Fibroblast of skin of scalp (primary cell): Measurements from ENCODE around the gene SLC25A23.
A peak's percentile ranks its signal among the peaks of the same experiment; 100 is the strongest.
"Not testable (repeated sequence)": the region's sequence is repeated elsewhere in the genome, so short reads cannot be mapped to it uniquely, and the experiment has no call there.

Experiments
- DNase-seq: peaks from one replicate; pipeline ENCODE4 v3.0.0-alpha.2; 2013

The SLC25A23 gene

GRCh38 chr19:6457958-6458694, 1.5 kb downstream of the SLC25A23 start:
- peak; percentile 11 for DNase-seq

- DNase-seq = no peak
Measured at GRCh38 chr19:6455924-6456323, 3.7 kb downstream of the SLC25A23 start.

GRCh38 chr19:6453951-6454565, 5.5 kb downstream of the SLC25A23 start:
- DNase-seq = no peak

GRCh38 chr19:6452899-6453298, 6.7 kb downstream of the SLC25A23 start:
- DNase-seq = no peak

GRCh38 chr19:6452223-6452614, 7.4 kb downstream of the SLC25A23 start:
- no peak for DNase-seq

GRCh38 chr19:6451583-6452222, 7.9 kb downstream of the SLC25A23 start:
- no peak for DNase-seq

GRCh38 chr19:6450166-6450565, 9.4 kb downstream of the SLC25A23 start:
- DNase-seq = no peak

GRCh38 chr19:6448045-6448444, 11.5 kb downstream of the SLC25A23 start:
- DNase-seq = no peak

GRCh38 chr19:6446452-6446851, 13.1 kb downstream of the SLC25A23 start:
- DNase-seq = no peak

- DNase-seq = no peak
Measured at GRCh38 chr19:6443986-6444385, 15.6 kb downstream of the SLC25A23 start.

- no peak for DNase-seq
Measured at GRCh38 chr19:6442087-6442688, 17.4 kb downstream of the SLC25A23 start.

- DNase-seq = no peak
Measured at GRCh38 chr19:6440905-6441304, 18.7 kb downstream of the SLC25A23 start.

- DNase-seq = no peak
Measured at GRCh38 chr19:6439743-6440142, 19.8 kb downstream of the SLC25A23 start.

GRCh38 chr19:6433663-6434062, 25.9 kb downstream of the SLC25A23 start, which contains the start of gene SLC25A41:
SLC25A41 (minus strand) TSS chr19:6433763; CDS start chr19:6433693, 70 bp downstream.
- DNase-seq = no peak

- no peak for DNase-seq
Measured at GRCh38 chr19:6433165-6433564, 26.4 kb downstream of the SLC25A23 start.

GRCh38 chr19:6431891-6432290, 27.7 kb downstream of the SLC25A23 start:
- no peak for DNase-seq

- DNase-seq = no peak
Measured at GRCh38 chr19:6429419-6430221, 30.0 kb downstream of the SLC25A23 start.

- not testable (repeated sequence) for DNase-seq
Measured at GRCh38 chr19:6428692-6429418, 30.7 kb downstream of the SLC25A23 start.

GRCh38 chr19:6427131-6427530, 32.5 kb downstream of the SLC25A23 start:
- no peak for DNase-seq

- no peak for DNase-seq
Measured at GRCh38 chr19:6425732-6426620, 33.6 kb downstream of the SLC25A23 start.
